IPS-15b (cell line): Measurements from ENCODE around the gene PIEZO2.

Experiments
- H3K27me3 ChIP-seq: one replicate; pipeline ENCODE4 v1.6.1; 2013; ENCODE audit warnings: low read length; ENCODE audit not compliant: control insufficient read depth, insufficient read depth
- H3K36me3 ChIP-seq: one replicate; pipeline ENCODE4 v1.6.1; 2013; ENCODE audit warnings: low read length; ENCODE audit not compliant: control insufficient read depth, insufficient read depth
- H3K4me1 ChIP-seq: one replicate; pipeline ENCODE4 v1.6.1; 2013; ENCODE audit warnings: mild to moderate bottlenecking, low read length; ENCODE audit not compliant: control insufficient read depth, insufficient read depth
- H3K4me3 ChIP-seq: one replicate; pipeline ENCODE4 v1.5.1; 2013; ENCODE audit warnings: low read depth, low read length
- H3K9ac ChIP-seq: one replicate; pipeline ENCODE4 v1.6.1; 2013; ENCODE audit warnings: low read depth, mild to moderate bottlenecking, low read length
- H3K9me3 ChIP-seq: one replicate; pipeline ENCODE4 v1.6.1; 2013; ENCODE audit warnings: mild to moderate bottlenecking, low read length; ENCODE audit not compliant: control insufficient read depth, insufficient read depth

Gene PIEZO2

DNA sequence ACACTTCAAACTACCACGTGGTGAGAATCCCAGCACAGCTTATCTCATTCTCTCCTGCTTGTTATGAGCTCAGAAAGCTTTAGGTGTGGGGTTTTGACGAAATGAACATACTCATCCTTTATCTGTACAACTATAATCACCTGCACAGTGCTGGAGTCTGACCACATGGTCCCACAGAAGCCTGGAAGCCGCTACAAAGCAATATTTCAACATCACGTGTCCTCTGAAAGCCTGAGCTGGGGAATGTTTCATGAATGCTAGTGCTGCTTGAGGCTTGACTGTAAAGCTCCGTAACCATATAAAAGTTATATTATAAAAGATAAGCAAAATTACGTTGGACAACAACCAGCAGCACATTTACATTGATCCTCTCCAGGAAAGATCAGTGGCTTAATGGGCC is 43.9 kb downstream of the PIEZO2 start:
- H3K27me3 ChIP-seq, result no peaks in the 10 kb centered on the region
- no peak overlapping the region for H3K4me3 ChIP-seq
- H3K9ac ChIP-seq, result no peak overlapping the region
- H3K4me1 ChIP-seq, result no peaks in the 10 kb centered on the region
- no peaks in the 10 kb centered on the region for H3K9me3 ChIP-seq
- no peaks in the 10 kb centered on the region for H3K36me3 ChIP-seq

DNA sequence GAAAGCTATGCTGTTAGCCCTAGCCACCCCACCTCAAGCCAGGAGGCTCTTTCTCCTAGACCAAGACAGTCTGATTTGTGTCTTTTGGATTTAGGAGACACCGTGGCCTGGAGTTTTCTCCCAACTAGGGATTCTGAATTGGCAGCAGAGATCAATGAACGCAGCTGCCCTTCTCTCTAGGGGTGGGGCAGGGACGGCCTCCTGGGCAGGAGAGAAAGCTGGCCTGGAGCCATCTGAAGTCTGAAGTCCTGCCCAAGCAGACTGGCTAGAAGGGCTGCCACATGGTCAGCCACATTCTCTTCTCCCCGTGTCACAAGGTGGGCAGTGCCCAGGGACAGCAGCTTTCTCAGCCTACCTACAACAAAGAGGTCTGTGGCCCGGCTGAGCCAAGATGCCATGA is 45.1 kb downstream of the PIEZO2 start:
- no peak overlapping the region for H3K9ac ChIP-seq
- no peak overlapping the region for H3K4me3 ChIP-seq
- no peaks in the 10 kb centered on the region for H3K4me1 ChIP-seq
- no peaks in the 10 kb centered on the region for H3K9me3 ChIP-seq
- H3K27me3 ChIP-seq, result no peaks in the 10 kb centered on the region
- H3K36me3 ChIP-seq, result no peaks in the 10 kb centered on the region

DNA sequence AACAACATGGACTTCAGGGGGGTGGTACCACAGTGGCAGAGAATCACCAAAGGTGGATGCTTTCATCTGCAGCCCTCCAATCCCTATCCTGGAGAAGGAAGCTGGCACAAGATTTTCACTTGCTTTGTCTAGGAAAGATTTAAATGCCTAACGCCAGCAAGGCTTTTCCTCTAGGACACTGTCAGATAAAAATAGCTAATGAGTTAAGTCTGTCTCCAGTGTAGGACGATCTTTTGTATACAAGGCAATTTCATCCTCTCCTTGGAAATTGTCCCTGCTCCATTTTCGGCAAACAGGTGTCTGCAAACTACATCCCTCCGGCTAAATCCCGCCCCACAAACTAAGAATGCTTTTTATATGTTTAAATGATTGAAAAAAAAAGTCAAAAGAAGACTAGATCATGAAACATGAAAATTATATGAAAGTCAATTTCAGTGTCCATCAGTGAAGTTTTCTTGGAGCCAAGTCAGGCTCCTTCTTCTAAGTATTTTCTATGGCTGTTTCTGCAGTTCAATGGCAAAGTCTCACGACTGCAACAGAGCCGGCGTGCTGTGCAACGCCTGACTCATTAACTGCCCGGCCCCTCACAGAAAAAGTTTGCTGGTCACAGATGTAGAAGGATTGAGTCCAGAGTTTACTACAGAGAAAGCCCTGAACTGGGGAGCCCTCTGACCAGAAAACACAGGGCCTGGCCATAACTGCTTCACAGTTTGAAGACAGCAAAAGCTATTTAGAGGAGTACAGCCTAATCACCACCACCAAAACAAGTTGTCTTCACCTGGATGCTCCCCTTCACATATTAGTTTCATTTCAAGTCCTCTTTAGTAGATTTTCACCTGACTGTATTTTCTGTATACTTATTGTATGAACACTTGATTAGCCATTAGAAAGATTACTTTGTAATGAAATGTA is 52.3 kb downstream of the PIEZO2 start:
- H3K4me3 ChIP-seq, result no peak overlapping the region
- no peaks in the 10 kb centered on the region for H3K4me1 ChIP-seq
- H3K27me3 ChIP-seq, result no peaks in the 10 kb centered on the region
- no peaks in the 10 kb centered on the region for H3K9me3 ChIP-seq
- H3K9ac ChIP-seq, result no peak overlapping the region
- no peaks in the 10 kb centered on the region for H3K36me3 ChIP-seq

DNA sequence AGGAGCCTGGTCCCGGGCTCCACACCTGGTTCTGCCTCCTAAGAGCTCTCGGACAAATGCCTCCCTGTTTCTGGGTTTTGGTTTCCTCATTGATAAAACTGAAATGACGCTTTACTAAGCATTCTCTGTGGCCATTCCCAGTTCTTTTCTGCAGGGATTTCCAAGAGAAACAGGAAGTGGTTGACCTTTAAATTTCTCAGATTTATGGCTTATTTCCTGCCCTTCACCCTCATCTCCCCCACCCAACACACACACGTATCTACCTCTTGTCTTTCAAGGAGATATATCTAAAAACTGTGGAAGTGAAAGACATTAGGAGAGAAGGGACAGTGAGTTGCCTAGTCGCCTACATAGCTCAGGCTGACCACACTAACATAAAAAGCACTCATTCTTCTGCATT is 53.0 kb downstream of the PIEZO2 start:
- Histone ChIP-seq H3K9me3 (no peaks in the 10 kb centered on the region), H3K27me3 (no peaks in the 10 kb centered on the region), H3K36me3 (no peaks in the 10 kb centered on the region), H3K4me3 (no peak overlapping the region), H3K9ac (no peak overlapping the region), H3K4me1 (no peaks in the 10 kb centered on the region)

DNA sequence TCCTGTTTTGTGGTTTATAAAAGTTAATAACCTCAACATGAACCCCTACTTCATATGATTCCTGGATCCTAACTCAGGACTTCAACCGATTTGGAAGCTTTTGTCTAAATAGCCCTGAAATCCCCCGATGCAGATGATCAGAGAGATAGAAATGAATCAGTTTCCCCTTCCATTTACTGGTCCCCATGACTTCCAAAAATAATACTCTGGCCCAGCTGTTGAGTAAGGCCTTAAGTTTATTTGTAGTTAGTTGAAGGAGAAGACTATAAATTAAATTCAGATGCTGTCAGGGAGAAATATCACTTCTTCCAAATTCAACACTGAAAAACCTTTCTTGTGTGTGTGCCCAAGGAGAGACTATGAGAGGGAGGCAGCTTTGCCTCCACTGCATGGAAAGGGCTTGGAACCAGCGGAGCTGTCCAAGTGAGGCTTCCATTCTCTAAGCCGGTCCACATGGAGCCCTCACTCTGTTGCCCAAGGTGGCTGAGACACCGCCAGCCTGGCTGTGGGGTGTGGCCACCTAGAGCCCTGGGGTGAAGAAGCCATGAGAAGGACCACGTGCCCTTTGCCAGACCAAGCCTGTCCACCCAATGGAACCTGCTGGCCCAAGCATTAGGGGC is 53.6 kb downstream of the PIEZO2 start:
- no peaks in the 10 kb centered on the region for H3K27me3 ChIP-seq
- no peak overlapping the region for H3K4me3 ChIP-seq
- no peaks in the 10 kb centered on the region for H3K4me1 ChIP-seq
- no peaks in the 10 kb centered on the region for H3K9me3 ChIP-seq
- H3K36me3 ChIP-seq, result no peaks in the 10 kb centered on the region
- H3K9ac ChIP-seq, result no peak overlapping the region

DNA sequence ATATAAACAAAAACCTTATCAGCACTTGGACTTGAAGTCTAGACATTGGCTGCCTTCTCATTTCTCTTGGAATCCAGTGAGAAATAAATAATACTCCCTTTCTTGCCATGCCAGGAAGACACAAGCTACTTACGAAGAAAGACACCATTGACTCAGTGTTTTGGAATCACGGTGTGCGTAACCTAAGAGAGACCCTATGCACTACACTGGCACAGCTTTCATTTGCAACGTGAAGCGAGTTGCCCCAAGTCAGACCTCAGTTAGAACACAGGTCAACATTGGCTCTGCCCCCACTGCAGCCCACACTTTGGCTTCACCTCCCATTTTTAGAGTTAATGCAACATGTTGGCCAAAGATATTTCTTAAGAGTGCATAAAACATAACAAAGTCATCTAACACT is 54.2 kb downstream of the PIEZO2 start:
- no peaks in the 10 kb centered on the region for H3K27me3 ChIP-seq

DNA sequence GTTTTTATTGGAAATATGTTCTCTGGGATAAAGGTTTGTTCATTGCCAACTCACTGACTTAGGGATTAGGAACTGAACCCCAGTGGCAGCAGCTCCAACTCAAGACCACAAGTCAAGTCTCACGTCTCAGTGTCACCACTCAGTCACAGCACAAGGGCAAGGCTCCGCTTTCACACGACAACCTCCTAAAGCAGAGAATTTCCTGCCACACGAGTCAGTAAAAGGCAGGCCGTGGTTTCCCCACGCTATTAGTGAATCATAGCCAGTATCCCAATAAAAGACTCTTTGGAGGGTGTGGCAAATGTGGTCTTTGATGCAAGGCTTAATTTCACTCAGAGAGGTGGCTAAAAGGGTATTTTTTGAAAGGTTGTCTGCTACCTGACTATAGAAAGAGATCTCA is 57.6 kb downstream of the PIEZO2 start:
- Histone ChIP-seq H3K9me3 (no peaks in the 10 kb centered on the region), H3K27me3 (no peaks in the 10 kb centered on the region), H3K4me1 (no peaks in the 10 kb centered on the region), H3K9ac (no peak overlapping the region), H3K4me3 (no peak overlapping the region), H3K36me3 (no peaks in the 10 kb centered on the region)

More for the DNA sequence above, 54.2 kb downstream of the PIEZO2 start:
- no peak overlapping the region for H3K9ac ChIP-seq
- no peaks in the 10 kb centered on the region for H3K9me3 ChIP-seq
- H3K4me1 ChIP-seq, result no peaks in the 10 kb centered on the region
- H3K36me3 ChIP-seq, result no peaks in the 10 kb centered on the region
- no peak overlapping the region for H3K4me3 ChIP-seq

DNA sequence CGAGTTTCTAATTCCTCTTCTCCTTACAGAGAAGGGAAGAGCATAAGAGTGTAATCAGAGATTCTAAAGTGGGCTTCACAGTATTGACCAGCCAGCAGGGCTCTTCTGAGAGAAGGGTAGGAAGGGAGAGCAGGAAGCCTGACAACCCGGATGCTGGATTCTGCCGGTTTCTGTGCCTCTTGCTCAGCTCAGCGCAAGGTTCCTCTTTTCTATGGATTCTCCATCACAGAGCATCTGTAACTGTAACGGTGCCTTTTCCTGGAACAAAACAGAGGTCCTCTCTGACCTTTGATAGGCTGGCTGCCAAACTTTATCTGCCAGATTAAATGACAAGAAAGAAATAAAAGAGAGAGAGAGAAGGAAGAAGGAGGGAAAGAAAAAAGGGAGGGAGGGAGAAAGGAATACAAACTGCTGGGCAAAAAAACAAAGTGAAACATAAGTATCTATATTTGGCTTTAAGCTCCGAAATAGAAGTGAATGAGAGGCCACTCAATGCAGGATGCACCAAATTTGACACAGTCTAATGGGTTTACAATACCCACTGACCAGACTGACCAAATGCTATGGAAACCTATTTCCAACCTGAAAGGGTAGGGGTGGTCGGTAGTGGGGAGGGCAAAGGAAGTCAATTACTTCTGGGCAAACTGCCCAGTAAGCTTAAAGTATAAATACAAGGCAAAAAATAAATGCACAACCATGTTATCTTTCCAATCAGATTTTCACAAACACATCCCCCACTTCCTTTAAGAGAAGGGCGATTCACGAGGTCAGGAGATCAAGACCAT is 59.2 kb downstream of the PIEZO2 start:
- no peaks in the 10 kb centered on the region for H3K4me1 ChIP-seq
- no peaks in the 10 kb centered on the region for H3K9me3 ChIP-seq
- no peaks in the 10 kb centered on the region for H3K27me3 ChIP-seq
- H3K9ac ChIP-seq, result no peak overlapping the region
- H3K4me3 ChIP-seq, result no peak overlapping the region
- H3K36me3 ChIP-seq, result no peaks in the 10 kb centered on the region

DNA sequence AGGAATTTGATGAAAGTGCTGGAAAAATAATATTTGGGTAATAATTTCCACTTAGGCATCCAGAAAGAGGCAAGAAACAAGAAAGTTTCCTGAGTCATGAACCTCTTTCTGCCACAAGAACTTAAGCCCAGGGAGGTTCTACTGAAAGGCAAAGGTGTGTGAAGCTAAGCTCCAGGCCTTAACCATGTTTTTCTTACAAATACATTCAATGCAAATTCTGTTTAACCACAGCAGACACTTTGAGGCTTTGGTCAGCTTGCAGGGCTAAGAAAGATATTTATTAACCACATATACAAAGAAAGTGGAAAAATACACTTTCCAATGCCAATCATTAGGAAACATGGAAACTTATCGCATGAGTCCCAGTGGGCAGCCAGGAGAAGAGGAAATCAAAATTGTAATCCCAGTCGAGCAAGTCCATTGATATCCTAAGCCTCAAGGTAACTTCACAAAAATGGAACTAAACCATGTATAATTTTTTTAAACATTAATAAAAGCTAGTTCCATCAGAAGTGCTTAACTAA is 68.3 kb downstream of the PIEZO2 start:
- Histone ChIP-seq H3K36me3 (no peaks in the 10 kb centered on the region), H3K4me1 (no peaks in the 10 kb centered on the region), H3K9me3 (no peaks in the 10 kb centered on the region), H3K4me3 (no peak overlapping the region), H3K9ac (no peak overlapping the region), H3K27me3 (no peaks in the 10 kb centered on the region)

DNA sequence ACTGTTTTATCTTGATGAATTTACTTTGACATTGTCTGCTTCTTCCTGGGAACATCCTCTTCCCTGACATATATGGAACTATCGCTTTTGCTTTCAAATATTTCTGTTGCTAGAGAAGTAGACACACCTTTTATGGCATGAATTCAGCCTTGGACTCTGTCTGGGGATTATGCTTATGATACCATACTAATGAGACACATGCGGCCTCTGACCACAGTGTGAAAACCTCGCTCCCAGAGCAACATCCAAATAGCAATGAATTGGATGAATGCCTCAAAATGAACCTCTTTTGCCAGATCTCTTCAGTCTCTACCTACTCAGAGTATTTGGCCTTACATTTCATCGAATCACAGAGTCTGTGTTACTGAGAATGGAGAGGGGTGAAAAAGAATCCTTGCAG is 70.9 kb downstream of the PIEZO2 start:
- no peaks in the 10 kb centered on the region for H3K36me3 ChIP-seq
- no peak overlapping the region for H3K9ac ChIP-seq
- H3K4me3 ChIP-seq, result no peak overlapping the region
- no peaks in the 10 kb centered on the region for H3K4me1 ChIP-seq
- no peaks in the 10 kb centered on the region for H3K27me3 ChIP-seq
- no peaks in the 10 kb centered on the region for H3K9me3 ChIP-seq

DNA sequence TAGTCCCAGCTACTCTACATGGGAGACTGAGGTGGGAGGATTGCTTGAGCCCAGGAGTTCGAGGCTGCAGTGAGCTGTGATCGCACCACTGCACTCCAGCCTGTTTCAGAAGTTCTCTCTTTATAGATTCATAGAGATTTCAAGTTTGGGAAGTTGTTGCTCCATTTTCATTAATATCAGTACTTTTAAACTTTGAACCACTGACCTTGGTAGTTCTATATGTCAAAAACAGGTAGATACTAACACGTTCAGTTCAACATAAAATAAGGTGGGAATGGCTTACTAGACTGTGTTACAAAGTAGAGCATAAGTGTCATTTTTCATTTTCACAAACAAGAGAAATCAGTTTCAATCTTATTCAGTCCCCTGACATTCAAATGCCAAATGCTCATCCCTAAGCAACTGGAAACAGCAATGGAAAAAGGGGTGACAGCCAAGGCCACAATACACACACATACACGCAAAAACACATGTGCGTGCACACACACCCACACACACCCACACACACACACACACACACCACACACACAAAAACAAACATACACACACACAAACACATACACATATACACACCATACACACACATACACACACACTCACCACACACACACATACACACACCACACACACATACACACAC is 71.7 kb downstream of the PIEZO2 start:
- Histone ChIP-seq H3K9ac (no peak overlapping the region), H3K36me3 (no peaks in the 10 kb centered on the region), H3K4me1 (no peaks in the 10 kb centered on the region), H3K27me3 (no peaks in the 10 kb centered on the region), H3K9me3 (no peaks in the 10 kb centered on the region), H3K4me3 (no peak overlapping the region)
